HG02885 (cell line): ENCODE results near the gene ZNF576.
"Not testable (repeated sequence)": the region's sequence is repeated elsewhere in the genome, so short reads cannot be mapped to it uniquely, and the experiment has no call there.

ENCODE experiments used
- ATAC-seq: cut with Tn5 transposase; IDR thresholded peaks from one replicate; pipeline ENCODE4 v1.9.1; 2021; ENCODE audit warnings: mild to moderate bottlenecking; ENCODE audit not compliant: unreplicated experiment, poor library complexity

ZNF576 gene

DNA sequence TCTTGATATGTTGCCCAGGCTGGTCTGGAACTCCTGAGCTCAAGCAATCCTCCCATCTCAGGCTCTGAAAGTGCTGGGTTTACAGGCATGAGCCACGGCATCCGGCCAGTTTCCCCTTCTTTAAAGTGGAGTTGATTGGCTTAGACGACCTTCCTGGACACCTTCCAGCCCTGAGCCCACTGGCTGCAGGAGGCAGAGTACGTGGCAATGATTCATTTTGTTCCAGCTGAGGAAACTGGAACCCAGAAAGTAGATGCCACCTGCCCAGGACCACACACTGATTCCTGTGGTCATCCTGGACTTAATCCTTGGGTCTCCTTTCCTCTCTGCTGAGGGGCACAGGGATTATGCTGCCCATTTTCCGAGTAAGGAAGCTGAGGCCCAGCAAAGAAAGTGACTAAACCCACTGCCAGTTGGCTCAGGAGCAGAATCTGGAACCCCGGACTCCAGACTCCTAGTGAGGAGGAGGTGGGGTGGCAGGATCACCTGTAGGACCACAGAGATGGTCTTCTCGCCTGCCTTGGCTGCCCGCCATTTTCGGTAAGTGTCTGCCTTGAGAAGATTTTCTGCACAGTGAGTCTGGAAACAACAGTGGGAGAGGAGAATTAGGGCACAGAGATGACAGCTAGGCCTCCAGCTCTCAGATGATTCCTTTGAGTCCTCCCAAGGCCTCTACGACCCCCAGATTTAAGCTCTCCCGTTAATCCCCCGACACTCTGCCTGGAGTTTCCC, 21.8 kb upstream of the ZNF576 start:
- no peak for ATAC-seq

DNA sequence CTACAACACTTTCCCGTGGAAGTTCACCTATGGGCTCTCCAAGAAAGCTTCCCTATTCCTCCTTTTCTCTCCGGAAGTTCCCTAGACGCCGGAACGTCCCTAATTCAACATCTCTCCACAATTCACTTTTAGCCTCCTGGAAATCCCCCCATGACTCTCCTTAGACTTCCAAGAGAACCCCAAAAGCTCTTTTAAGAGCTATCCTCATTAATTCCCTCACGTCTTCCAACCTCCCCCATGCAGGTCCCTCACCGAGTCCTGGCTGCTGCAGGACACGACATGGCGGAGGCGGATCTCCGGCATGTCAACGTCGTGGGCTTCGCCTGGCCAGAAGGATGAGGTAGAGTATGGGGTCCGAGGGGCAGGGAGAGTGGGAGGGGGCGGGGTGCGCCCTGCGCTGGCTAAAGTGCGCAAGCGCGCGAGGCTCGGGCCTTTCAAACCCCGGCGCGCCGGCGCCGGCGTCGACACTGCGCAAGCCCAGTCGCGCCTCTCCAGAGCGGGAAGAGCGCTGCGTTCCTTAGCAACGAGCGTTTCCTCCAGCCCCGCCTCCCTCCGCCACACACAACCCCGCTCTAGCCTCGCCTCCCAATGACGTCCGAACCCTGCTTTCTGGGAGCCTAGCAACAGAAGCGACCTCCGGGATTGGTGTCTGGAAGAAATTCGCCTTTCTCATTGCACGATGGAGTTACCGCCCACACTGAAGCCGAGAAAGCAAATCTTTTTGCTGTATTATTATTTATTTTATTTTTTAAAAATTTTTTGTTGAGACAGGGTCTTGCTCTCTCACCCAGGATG, 21.0 kb upstream of the ZNF576 start, which contains the start of the genes PINLYP and XRCC1:
Gene PINLYP, plus strand, starts transcription at position 646 of the 795 bp plus-strand sequence. CDS start 1,391 bp downstream, outside the sequence.
Gene XRCC1, minus strand, starts transcription at position 372 of the 795 bp plus-strand sequence. Its CDS starts 69 bp downstream, at position 303.
- ATAC-seq, result peak; percentile 97

DNA sequence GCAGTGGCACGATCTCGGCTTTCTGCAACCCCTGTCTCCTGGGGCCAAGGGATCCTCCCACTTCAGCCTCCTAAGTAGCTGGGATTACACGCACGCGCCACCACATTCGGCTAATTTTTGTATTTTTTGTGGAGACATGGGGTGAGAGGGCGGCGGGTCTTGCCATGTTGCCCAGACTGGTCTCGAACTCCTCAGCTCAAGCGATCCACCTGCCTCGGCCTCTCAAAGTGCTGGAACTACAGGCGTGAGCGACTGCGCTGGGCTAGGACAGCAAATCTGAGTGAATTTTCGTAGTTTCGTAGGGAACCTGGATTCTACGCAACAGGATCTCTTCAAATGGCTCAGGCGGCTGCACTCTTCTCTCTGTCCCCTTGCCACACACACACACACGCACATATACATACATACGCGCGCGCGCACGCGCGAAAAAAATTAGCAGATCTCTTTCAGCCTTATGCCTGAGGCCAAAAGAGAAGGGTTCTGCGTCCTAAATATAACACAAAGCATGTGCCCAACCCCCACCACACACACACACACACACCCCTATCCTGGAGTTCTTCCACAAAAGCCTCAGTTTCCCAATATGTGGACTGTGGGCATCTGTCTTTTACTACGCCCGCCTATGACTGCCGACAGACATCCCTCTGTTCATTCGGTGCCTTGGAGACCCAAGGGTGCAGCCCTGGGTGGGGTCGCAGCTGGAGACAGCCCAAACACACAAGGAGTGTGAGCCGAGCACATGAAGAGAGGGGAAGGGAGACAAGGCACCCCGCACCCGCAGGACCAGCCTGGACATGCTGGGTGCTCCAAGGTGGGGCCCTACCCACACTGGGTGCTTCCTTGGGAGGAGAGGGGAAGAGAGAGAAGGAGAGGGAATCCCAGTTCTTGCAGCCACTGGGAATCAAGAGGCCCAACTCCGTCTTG, 20.2 kb upstream of the ZNF576 start:
- ATAC-seq, result no peak

DNA sequence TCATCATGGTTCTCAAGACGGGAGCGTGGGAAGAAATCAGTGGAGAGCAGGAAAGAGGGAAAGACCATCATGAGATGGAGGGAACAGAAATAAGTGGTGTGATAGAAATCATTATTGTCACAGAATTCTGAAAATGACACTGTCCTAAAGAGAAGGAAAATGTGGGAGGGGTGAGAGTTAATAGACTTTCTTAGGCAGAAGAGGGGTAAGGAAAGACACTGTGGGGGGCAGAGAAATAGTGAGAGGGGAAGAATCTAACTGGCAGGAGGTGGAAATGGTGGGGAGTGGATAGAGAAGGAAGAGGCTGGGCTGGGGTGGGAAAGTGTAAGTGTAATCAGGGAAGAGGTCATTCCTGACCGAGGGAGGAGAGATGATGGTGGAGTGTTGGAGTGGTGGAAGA, 17.6 kb upstream of the ZNF576 start:
- ATAC-seq, result no peak

DNA sequence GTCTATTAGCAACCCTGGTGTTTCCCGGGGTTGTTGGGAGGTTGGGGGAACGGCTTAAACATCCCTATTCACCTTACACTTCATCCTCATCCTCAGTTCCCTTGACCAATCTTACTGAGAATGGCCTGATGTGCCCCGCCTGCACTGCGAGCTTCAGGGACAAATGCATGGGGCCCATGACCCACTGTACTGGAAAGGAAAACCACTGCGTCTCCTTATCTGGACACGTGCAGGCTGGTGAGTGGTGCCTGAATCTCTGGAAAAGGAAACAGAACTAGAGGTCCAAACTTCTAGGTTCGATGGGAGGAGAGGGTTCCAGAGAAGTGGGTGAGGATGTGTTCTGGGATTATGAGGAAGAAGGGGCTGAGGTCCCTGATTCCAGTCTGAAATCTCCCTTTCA, 14.9 kb upstream of the ZNF576 start:
- ATAC-seq, result no peak

DNA sequence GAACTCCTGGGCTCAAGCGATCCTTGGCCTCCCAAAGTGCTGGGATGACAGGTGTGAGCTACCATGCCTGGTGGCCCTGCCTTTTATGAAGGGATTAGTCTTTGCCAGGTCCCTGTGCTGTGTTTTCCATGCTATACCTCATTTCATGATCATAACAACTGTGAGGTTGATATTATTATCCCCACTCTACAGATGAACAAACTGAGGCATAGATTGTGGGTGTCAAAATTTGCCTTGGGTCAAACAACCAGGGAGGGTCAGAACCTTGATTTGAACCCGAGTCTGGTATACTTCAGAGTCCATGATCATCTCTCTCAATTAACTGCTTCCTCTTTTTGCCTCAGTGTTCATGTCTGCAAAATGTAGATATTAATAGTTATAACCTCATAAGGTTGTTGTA, 13.9 kb upstream of the ZNF576 start:
- ATAC-seq, result no peak

DNA sequence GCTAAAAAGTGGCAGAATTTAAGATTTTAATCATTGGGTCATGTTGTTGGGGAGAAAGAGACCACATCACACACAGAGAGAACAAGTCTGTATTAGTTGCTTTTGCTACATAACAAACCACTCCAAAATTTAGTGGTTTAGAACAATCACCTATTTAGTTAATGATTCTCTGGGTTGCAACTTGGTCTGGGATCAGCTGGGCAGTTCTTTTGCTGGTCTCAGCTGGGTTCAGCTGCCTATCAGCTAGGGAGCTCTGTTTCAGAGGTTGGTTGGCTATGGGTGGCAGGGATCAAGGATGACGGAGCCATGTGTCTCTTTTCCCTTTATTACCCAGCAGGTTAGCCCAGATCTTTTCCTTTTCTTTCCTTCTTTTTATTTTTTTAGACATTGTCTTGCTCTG, 11.9 kb upstream of the ZNF576 start:
- ATAC-seq, result no peak

DNA sequence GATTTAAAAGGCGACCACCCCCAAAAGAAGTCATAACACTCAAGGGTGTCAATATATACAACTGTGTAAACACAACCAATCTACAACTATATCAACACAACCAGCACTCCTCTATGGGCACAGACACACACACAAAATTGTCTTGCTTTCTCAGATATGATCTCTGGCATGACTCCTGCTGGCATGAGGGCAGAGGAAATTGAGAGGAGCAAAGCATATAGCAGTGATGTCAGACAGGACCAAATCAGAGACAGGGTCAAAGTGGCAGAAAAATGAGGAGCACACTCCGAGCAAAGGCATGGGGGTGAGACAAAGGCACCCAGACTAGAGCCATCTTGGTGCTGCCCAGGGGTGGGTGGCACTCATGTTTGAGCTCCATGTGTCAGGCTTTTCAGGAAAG, 10.0 kb upstream of the ZNF576 start:
- no peak for ATAC-seq

DNA sequence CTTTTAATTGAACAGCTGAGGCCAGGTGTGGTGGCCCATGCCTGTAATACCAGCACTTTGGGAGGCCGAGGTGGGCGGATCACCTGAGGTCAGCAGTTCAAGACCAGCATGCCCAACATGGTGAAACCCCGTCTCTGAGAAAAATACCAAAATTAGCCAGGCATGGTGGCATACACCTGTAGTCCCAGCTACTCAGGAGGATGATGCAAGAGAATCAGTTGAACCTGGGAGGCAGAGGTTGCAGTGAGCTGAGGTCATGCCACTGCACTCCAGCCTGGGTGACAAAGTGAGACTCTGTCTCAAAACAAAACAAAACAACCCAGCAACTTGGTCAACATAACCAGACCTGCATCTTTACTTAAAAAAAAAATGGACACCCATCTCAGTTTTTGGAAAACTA, 9.4 kb upstream of the ZNF576 start:
- ATAC-seq, result not testable (repeated sequence)

DNA sequence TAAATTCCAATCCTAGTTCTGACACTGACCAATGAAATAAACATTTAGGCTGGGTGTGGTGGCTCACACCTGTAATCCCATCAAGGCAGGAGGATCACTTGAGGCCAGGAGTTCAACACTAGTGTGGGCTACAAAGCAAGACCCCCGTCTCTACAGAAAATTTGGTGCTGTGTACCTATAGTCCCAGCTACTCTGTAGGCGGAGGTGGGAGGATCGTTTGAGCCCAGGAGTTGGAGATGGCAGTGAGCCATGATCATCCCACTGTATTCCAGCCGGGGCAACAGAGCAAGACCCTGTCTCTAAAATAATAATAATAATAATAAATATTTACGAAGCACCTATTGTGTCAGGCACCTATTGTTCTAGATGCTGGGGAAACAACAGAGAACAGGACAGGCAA, 7.1 kb upstream of the ZNF576 start:
- ATAC-seq, result no peak

DNA sequence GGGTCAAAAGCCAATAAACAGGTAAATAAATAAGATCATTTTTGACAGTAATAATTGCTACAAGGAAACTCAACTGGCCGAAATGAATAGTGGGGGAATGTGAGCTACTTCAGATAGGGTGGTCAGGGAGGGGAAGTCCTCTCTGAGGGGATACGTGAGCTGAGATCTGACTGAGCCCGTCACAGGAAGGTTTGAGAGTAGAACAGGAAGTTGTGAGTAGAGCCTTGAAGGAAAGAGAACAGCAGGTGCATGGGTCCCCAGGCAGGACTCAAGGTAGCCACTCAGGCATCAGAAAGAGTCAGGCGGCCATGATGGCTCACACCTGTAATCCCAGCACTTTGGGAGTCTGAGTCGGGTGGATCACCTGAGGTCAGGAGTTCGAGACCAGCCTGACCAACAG, 6.7 kb upstream of the ZNF576 start:
- no peak for ATAC-seq

DNA sequence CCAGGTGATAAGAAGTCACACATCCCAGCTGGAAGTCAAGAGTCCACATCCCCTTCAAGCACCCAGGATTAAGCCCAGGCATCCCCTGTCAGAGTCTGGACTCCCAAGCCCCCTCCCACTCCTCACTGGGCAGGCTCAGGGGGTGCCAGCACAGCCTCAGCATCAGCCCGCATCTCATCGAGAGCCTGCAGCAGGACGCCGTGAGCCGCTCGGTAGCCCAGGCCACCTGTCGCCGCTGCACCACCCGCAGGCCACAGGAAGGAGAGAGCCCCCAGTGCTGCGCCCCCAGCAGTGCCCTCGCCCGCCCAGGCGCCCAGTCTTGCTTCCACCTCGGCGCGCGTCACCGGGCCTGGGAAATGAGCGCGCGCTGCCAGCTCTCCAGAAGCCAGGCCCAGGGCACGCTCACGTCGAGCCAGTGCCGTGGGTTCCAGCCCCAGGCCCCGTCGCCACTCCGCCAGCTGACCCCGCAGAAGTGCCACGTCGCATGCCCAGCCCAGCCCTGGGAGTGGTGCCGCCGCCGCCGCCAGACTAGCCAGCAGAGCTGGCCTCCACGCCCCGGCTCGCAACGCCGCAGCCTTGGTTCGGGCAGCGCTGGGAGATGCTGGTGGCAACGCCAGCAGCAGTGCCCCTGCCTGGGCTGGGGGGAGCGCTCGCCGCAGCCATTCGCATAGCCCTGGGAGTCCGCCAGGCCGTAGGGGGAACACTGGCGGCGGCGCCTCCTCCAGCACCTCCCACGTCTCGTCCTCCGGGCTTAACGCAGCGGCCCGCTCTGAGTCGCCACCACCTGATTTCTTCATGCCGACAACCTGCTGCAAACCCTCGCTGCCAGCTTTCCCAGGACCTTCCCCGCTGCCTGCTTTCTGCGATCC, 4.3 kb upstream of the ZNF576 start:
- no peak for ATAC-seq

DNA sequence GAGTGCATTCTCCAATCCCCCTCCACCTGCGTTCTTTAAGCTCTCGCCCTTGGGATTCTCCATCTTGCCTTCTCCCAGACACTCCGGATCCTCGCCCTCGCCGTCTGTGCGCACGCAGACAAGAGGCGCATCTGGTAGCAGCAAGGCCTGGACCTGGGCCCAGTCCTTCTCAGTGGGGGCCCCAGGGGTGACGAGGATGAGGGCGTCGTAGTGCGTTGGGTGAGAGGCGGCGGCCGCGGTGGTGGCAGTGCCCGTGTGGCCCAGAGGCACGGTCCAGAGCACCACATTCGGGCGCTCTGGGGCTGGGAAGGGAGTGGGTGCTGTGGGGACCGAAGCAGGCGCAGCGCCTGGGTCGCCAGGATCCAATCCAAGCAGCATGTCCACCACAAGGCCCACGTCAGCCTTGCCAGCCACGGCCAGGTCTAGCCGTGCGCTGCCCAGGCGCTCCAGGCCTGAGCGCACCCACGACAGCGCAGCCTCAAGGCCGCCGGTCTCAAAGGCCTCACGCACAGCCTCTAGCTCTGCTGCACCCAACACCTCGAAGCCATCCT, 3.5 kb upstream of the ZNF576 start:
- ATAC-seq, result no peak

DNA sequence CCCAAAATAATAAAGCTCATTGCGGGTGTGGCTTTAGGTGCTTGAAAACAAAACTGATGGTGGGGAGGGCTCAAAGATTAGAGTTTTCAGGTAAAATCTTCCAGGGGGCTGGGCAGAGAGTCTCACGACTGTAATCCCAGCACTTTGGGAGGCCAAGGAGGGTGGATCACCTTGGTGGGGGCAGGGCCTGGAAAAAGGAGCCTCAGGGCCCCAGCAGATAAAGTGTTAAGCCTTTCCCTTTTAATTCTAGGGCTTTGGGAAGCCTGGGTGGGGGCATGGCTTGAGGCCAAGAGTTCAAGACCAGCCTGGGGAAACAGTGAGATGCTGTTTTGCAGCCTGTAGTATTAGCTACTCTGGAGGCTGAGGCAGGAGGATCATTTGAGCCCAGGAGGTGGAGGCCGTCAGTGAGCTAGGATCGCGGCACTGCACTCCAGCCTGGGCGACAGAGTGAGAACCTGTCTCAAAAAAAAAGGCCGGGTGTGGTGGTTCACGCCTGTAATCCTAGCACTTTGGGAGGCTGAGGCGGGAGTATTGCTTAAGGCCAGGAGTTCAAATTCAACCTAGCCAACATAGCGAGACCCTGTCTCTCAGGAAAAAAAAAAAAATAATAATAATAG, 2.2 kb upstream of the ZNF576 start:
- ATAC-seq, result no peak

DNA sequence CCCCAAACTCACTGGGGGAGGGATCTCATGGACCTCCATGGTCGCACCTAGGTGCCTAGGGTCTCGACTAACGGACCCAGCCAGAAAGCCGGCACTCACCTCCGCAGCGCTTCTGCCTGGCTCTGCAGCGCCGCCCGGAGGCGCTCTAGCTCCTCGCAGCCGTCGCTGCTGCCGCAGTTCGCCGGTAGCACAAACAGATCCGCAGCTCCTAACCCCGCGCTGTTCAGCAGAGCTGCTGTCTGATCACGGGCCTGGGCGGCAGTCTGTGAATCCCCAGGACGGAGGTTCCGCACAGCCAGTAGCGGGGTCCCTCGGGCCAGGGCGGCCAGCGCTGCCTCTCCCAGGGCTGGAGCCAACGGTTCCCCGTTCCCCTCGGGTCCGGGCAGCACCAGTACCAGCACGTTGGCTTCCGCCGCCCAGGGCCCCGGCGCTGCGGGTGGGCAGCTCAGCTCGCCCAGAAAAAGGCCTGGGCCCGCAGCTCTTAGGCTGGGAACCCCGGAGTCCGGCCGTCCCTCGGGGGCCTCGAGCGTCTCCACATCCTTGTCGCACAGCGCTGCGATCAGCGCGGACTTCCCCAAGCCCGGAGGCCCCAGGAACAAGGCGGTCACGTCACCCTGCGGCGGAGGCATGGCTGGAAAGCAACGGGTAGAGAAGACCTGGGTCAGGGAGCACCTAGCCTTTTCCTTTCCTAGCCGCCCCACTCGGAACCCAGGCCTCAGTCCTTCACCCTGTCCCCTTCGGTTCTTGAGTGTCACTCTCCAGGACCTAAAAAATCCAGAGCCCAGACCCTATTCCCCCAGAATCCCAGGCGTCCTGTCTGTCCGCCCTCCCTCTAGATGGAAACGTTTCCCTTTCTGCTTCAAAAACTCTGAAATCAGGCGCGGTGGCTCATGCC, 1.4 kb upstream of the ZNF576 start:
- ATAC-seq, result peak; percentile 34

DNA sequence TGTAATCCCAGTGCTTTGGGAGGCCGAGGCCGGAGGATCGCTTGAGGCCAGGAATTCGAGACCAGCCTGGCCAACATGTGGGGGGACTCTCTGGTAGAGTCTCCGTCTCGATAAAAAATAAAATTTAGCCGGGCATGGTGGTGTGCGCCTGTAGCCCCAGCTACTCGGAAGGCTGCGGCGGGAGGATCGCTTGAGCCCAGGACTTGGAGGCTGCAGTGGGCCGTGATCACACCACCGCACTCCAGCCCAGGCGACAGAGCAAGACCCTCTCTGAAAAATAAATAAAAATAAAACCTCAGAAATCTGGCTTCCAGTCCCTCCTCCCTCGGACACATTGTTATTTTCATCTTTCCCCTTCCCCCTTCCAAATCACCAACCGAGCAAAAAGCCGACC, 793 bp upstream of the ZNF576 start:
- ATAC-seq, result peak; percentile 1

DNA sequence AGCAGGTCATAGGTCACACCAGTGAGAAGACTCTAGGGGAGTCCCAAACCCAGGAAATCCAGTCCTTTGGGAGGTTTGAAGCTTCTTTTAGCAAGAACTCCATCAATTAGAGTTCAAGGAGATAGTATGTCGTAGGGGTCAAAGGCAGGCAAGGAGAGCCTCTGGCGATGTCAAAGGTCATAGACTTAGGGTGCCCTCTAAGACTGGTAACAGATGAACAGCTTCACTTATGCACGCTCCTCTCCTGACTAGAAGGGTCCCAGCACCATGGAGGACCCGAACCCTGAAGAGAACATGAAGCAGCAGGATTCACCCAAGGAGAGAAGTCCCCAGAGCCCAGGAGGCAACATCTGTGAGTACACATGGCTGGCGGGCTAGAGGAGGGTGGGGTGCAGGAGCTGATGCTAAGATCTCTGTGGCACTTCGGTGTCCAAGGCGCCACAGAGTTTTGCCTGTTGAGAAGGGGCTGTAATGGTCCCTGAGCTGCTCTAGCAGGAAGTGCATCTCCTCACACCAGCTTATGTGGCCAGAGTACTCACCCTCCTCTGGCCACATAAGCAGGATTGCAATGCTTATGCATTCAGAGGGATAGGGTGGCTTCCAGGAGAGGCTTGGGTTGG, 557 bp downstream of the ZNF576 start:
- ATAC-seq, result no peak

DNA sequence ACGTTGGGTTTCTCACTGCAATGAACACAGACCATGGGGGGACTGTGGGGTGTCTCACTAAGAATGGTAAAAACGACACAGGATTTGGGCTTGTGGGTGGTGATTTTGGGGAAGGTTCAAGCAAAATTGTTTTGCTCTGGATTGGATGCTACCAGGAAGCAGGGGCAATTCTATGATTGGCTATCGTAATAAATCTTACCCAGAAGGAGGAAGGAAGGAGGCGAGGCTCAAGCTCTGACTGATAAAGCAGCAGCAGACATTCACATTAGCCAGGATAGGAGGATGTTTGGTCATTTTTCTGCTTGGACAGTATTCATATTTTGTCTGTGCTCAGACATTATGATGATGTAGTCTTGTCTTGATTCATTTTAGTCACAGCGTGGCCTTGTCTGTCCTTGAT, 1.5 kb downstream of the ZNF576 start:
- no peak for ATAC-seq
